Measurements from ENCODE around the gene UNC13C. TPM values are rescaled to one million over a fixed set of nuclear protein-coding genes. Genes with fewer than 3 reads are reported as not detected.

UNC13C gene
- total RNA-seq, 1 donor from 2014 or later: not detected

DNA sequence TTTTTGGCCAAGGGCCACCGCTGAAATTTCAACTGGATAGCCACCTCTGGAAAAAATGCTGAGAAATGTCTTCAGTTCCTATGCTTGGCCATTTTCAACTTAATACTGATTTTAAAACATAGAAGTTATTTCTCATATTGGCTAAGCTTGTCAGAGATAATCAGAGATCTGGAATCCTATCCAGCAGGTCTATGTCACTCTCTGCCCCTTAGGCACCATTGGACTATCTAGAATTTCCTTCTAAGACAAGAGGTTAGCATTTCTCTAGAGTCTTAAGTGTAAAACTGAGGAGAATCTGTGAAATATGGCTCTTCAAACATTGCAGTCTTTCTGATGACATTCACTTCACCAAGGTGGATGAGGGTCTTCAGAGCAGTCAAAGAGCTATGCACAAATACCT lies 597.3 kb downstream of the UNC13C start:
- H3K27ac Mint-ChIP-seq (ENCODE audit: unreplicated experiment): no peak overlapping the region
- no peaks in the 10 kb centered on the region for H3K36me3 Mint-ChIP-seq (ENCODE audit: unreplicated experiment)
- no peak overlapping the region for H3K4me3 Mint-ChIP-seq (ENCODE audit: unreplicated experiment)
- no peaks in the 10 kb centered on the region for H3K4me1 Mint-ChIP-seq (ENCODE audit: unreplicated experiment)
- H3K27me3 Mint-ChIP-seq (ENCODE audit: unreplicated experiment): no peaks in the 10 kb centered on the region
- no peak for DNase-seq (ENCODE audit: extremely low spot score, unreplicated experiment)
- TF ChIP-seq, protein P1, sequence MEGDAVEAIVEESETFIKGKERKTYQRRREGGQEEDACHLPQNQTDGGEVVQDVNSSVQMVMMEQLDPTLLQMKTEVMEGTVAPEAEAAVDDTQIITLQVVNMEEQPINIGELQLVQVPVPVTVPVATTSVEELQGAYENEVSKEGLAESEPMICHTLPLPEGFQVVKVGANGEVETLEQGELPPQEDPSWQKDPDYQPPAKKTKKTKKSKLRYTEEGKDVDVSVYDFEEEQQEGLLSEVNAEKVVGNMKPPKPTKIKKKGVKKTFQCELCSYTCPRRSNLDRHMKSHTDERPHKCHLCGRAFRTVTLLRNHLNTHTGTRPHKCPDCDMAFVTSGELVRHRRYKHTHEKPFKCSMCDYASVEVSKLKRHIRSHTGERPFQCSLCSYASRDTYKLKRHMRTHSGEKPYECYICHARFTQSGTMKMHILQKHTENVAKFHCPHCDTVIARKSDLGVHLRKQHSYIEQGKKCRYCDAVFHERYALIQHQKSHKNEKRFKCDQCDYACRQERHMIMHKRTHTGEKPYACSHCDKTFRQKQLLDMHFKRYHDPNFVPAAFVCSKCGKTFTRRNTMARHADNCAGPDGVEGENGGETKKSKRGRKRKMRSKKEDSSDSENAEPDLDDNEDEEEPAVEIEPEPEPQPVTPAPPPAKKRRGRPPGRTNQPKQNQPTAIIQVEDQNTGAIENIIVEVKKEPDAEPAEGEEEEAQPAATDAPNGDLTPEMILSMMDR (IDR thresholded peaks at IDR 0.05): no peak
- no peaks in the 10 kb centered on the region for H3K9me3 Mint-ChIP-seq (ENCODE audit: unreplicated experiment)

DNA sequence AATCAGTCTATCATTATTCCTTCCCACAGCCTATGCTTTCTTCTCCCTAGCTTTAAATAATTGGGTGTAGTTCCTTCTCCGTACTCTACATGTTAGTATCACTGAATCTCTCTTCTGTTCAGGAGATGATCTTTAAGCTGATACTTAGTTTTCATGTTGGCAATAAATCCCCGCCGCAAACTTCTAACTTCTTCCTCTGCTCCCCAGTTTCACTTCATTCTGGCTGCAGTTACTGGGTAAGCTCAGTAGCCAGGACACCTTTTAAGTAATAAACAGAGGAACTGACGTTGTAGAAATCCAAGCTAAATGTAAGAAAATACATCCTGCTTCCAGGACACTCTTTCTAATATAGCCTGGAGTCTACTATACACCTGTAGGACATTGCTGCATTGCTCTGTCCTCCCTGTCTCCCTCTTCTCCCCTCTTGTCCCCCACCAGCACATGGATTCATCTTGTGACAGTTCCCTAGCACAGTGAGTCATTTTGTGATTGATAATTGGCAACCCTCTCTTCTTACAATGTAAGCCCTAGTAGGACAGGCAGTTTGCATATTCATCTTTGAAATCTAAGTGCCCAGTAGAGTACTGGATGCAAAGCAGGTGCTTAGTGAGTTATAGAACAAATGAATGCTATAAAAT lies 598.2 kb downstream of the UNC13C start:
- DNase-seq (ENCODE audit: extremely low spot score, unreplicated experiment): no peak
- Mint-ChIP-seq H3K4me3 (ENCODE audit: unreplicated experiment) (no peak overlapping the region), H3K4me1 (ENCODE audit: unreplicated experiment) (no peaks in the 10 kb centered on the region), H3K27ac (ENCODE audit: unreplicated experiment) (no peak overlapping the region), H3K9me3 (ENCODE audit: unreplicated experiment) (peaks cover 7% of the 10 kb centered on the region), H3K36me3 (ENCODE audit: unreplicated experiment) (no peaks in the 10 kb centered on the region), H3K27me3 (ENCODE audit: unreplicated experiment) (no peaks in the 10 kb centered on the region)
- TF ChIP-seq, protein P1 (IDR thresholded peaks at IDR 0.05): no peak

DNA sequence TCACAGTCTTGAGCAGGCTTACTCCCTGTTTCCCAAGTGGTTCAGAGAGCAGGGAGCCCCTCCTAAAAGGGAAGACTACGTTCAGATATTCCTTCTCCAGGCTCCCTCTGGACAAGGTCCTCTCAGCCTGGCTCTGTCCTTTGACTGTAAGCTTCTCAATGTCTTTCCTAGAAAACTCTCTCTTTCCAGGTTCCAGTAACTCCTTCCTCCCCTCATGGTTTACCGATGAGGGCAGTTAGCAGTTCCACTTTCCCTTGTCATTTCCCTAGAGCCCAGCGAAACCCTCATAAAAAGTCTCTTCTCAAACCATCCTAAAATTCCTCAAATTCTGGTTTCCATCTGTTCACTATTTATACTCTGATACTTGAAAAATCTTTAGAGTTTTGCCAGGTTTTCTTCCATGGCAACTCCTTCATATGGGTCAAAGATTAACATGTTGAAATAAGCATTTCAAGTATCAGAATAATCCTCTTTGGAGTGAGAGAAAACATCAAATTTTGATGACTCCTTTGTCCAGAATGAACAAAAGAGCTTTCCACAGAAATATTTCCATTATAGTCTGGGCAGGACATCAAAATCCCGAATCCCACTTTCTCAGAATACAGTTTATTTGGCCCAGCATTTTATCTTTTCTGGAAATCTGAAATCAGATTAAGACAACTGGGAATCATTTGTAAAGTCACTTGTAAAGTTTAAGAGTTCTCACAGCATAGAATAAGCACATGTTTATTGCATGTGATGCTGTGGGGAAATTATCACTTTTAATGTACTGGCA lies 599.4 kb downstream of the UNC13C start:
- Mint-ChIP-seq H3K9me3 (ENCODE audit: unreplicated experiment) (peaks cover 13% of the 10 kb centered on the region), H3K27me3 (ENCODE audit: unreplicated experiment) (no peaks in the 10 kb centered on the region), H3K36me3 (ENCODE audit: unreplicated experiment) (no peaks in the 10 kb centered on the region), H3K4me3 (ENCODE audit: unreplicated experiment) (no peak overlapping the region), H3K27ac (ENCODE audit: unreplicated experiment) (no peak overlapping the region), H3K4me1 (ENCODE audit: unreplicated experiment) (no peaks in the 10 kb centered on the region)
- DNase-seq (ENCODE audit: extremely low spot score, unreplicated experiment): no peak
- TF ChIP-seq, protein P1 (IDR thresholded peaks at IDR 0.05): no peak

DNA sequence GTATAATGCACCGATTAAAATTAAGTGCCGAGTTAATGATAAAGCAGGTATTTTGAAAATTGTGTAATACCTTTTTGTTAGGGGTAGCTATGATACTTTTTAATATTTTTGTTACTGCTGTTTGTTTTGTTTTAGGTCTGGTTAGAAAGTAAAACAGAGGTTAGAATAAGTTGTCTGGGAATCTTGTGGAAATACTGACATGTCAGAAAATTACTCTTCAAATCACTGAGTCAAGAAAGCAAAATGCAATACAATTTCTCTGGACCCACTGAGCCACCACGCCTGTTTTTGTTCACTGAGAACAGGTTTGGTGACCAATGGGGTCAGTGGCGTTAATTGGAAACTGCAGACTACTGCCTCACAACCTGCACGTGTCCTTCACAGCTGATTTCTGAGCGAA lies 601.6 kb downstream of the UNC13C start:
- Mint-ChIP-seq H3K27me3 (ENCODE audit: unreplicated experiment) (no peaks in the 10 kb centered on the region), H3K9me3 (ENCODE audit: unreplicated experiment) (peaks cover 13% of the 10 kb centered on the region), H3K4me1 (ENCODE audit: unreplicated experiment) (no peaks in the 10 kb centered on the region), H3K36me3 (ENCODE audit: unreplicated experiment) (no peaks in the 10 kb centered on the region), H3K4me3 (ENCODE audit: unreplicated experiment) (no peak overlapping the region), H3K27ac (ENCODE audit: unreplicated experiment) (no peak overlapping the region)
- TF ChIP-seq, protein P1 (IDR thresholded peaks at IDR 0.05): no peak
- DNase-seq (ENCODE audit: extremely low spot score, unreplicated experiment): no peak

DNA sequence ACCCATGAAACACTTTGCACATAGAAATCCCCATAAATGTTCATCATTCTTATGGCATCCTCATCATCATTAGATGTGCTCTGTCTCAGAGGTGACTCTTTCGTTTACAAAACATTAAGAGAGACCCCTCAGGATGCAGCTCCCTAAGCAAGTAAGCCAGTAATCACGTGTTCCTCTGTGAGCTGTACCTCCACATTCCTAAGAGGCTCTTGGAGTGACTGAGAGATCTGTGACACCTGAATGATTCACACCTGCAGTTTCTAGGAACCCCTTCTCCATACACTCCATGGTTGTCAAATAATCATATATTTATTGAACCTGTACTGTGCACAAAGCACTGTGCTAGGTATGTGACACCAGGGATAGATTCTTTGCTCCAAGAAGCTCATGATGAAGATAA lies 602.4 kb downstream of the UNC13C start:
- DNase-seq (ENCODE audit: extremely low spot score, unreplicated experiment): no peak
- Mint-ChIP-seq H3K27ac (ENCODE audit: unreplicated experiment) (no peak overlapping the region), H3K4me3 (ENCODE audit: unreplicated experiment) (no peak overlapping the region), H3K27me3 (ENCODE audit: unreplicated experiment) (no peaks in the 10 kb centered on the region), H3K36me3 (ENCODE audit: unreplicated experiment) (no peaks in the 10 kb centered on the region), H3K4me1 (ENCODE audit: unreplicated experiment) (no peaks in the 10 kb centered on the region), H3K9me3 (ENCODE audit: unreplicated experiment) (peaks cover 13% of the 10 kb centered on the region)
- TF ChIP-seq, protein P1 (IDR thresholded peaks at IDR 0.05): no peak

Measured in osteocyte (in vitro differentiated cells).